A549 (cell line): ENCODE measurements around the gene FAM131A. TPM values are rescaled to one million over a fixed set of nuclear protein-coding genes. Genes with fewer than 3 reads are reported as not detected.

Experiments
- ATAC-seq, 2 experiments: fragments of 200-7000 bp in 1 of 2; fragments of >200 bp in 1 of 2; cut with Nextera tagmentation in 1 of 2; cut with Tn5 transposase in 1 of 2; 3 replicates each; pipeline versions ENCODE4 v1.8.0 to v1.9.1; 2018 to 2020; ENCODE audit warnings: mild to moderate bottlenecking in 1 of 2, moderate library complexity in 1 of 2
- CTCF ChIA-PET: fragments of 300-600 bp; sonication (Branson Sonifier 250); formaldehyde crosslinking; extraction: SDS; loops from one replicate; lab custom pipeline; 2021; ENCODE audit warnings: antibody characterized with exemption, inconsistent platforms; lab: Yijun Ruan, JAX
- POLR2A ChIA-PET: fragments of 350-600 bp; formaldehyde crosslinking; extraction: SDS; loops from one replicate; lab custom pipeline; 2021; ENCODE audit warnings: antibody characterized with exemption, inconsistent platforms; lab: Yijun Ruan, JAX
- DNase-seq, 2 experiments: peaks; one replicate each; pipeline versions ENCODE4 v3.0.0 to v3.0.0-alpha.2; 2011 to 2016; ENCODE audit warnings: low read depth in 1 of 2, low spot score in 1 of 2
- FAIRE-seq: peaks from 2 replicates; lab custom pipeline; 2011; peaks lifted over from hg19 to GRCh38; lab: Jason Lieb, UNC
- H3K27ac ChIP-seq, 2 experiments: fragments of >200 bp; sonication (Bioruptor Twin); formaldehyde crosslinking; 3 replicates each; pipeline ENCODE4 v1.5.1; 2016 to 2017
- H3K4me1 ChIP-seq: fragments of >200 bp; sonication (Bioruptor Twin); formaldehyde crosslinking; 3 replicates; pipeline ENCODE4 v1.6.1; 2016
- H3K4me2 ChIP-seq: fragments of >200 bp; sonication (Bioruptor Twin); formaldehyde crosslinking; 3 replicates; pipeline ENCODE4 v1.6.1; 2016
- H3K4me3 ChIP-seq: fragments of >200 bp; sonication (Bioruptor Twin); formaldehyde crosslinking; 3 replicates; pipeline ENCODE4 v1.5.1; 2016
- H3K9me3 ChIP-seq: fragments of >200 bp; sonication (Bioruptor Twin); formaldehyde crosslinking; 3 replicates; pipeline ENCODE4 v1.6.1; 2016
- CBX2 ChIP-seq: fragments of 200-600 bp; sonication (generic); IDR thresholded peaks from 2 replicates; pipeline ENCODE4 v1.6.1; 2016; ENCODE audit warnings: low read depth, mild to moderate bottlenecking, borderline replicate concordance
- CBX8 ChIP-seq: fragments of 200-600 bp; sonication (generic); IDR thresholded peaks from 2 replicates; pipeline ENCODE4 v1.6.1; 2016
- CEBPB ChIP-seq, 2 experiments: fragments of >200 bp in 1 of 2; sonication (Bioruptor Twin) in 1 of 2; formaldehyde crosslinking in 1 of 2; IDR thresholded peaks; 2 replicates each; pipeline ENCODE4 v1.6.1; 2012 to 2016
- EHF ChIP-seq: fragments of 250-450 bp; sonication (Bioruptor Pico); IDR thresholded peaks from 2 replicates; pipeline ENCODE4 v1.5.0; 2020; ENCODE audit warnings: mild to moderate bottlenecking
- EHMT2 ChIP-seq: fragments of 200-600 bp; sonication (generic); IDR thresholded peaks from 2 replicates; pipeline ENCODE4 v1.6.1; 2016; ENCODE audit warnings: antibody characterized with exemption, low read depth, mild to moderate bottlenecking, moderate library complexity
- ELK1 ChIP-seq: fragments of 150-350 bp; IDR thresholded peaks from 2 replicates; pipeline ENCODE4 v1.6.1; 2014; ENCODE audit warnings: low read depth, mild to moderate bottlenecking, low read length
- FOSL2 ChIP-seq, 2 experiments: fragments of 450-650 bp in 1 of 2; fragments of >200 bp in 1 of 2; sonication (Bioruptor Twin) in 1 of 2; formaldehyde crosslinking; IDR thresholded peaks; 2 replicates each; pipeline versions ENCODE4 v1.5.0 to v1.6.1; 2016 to 2020; ENCODE audit warnings: mild to moderate bottlenecking in 1 of 2, moderate library complexity in 1 of 2
- HES2 ChIP-seq: fragments of >200 bp; sonication (Bioruptor Twin); formaldehyde crosslinking; IDR thresholded peaks from 2 replicates; pipeline ENCODE4 v1.6.1; 2016
- JUN ChIP-seq, 2 experiments: fragments of >200 bp; sonication (Bioruptor Twin); formaldehyde crosslinking; IDR thresholded peaks; 2 replicates in 1 of 2; 3 replicates in 1 of 2; pipeline ENCODE4 v1.6.1; 2016 to 2017
- MYC ChIP-seq: IDR thresholded peaks from 2 replicates; pipeline ENCODE4 v1.6.1; 2012; ENCODE audit warnings: mild to moderate bottlenecking, inconsistent platforms, low read length, improper control_type of control experiment, borderline replicate concordance
- NPAS2 ChIP-seq: fragments of 250-450 bp; sonication (Bioruptor Pico); IDR thresholded peaks from 2 replicates; pipeline ENCODE4 v1.8.0; 2022; ENCODE audit warnings: mild to moderate bottlenecking, moderate library complexity, borderline replicate concordance
- POLR2AphosphoS2 ChIP-seq: conservative IDR thresholded peaks from 2 replicates; pipeline ENCODE4 v1.6.1; 2012; ENCODE audit warnings: low read length, improper control_type of control experiment, inconsistent platforms
- RARB ChIP-seq: fragments of 250-450 bp; sonication (Bioruptor Pico); IDR thresholded peaks from 2 replicates; pipeline ENCODE4 v1.8.0; 2021; ENCODE audit warnings: mild to moderate bottlenecking, moderate library complexity
- RFX5 ChIP-seq: fragments of 450-650 bp; IDR thresholded peaks from 2 replicates; pipeline ENCODE4 v1.7.1; 2014; ENCODE audit warnings: antibody characterized with exemption, mild to moderate bottlenecking, moderate library complexity
- SREBF2 ChIP-seq: fragments of 450-650 bp; IDR thresholded peaks from 2 replicates; pipeline ENCODE4 v1.6.1; 2014; ENCODE audit warnings: mild to moderate bottlenecking, moderate library complexity
- TFCP2L1 ChIP-seq: fragments of 250-450 bp; sonication (Bioruptor Pico); IDR thresholded peaks from 2 replicates; pipeline ENCODE4 v1.5.0; 2021; ENCODE audit warnings: mild to moderate bottlenecking
- USF2 ChIP-seq: fragments of 450-650 bp; IDR thresholded peaks from 2 replicates; pipeline ENCODE4 v1.6.1; 2014; ENCODE audit warnings: antibody characterized with exemption
- ZC3H11A ChIP-seq: fragments of 450-650 bp; IDR thresholded peaks from 2 replicates; pipeline ENCODE4 v1.6.1; 2014; ENCODE audit warnings: antibody characterized with exemption, mild to moderate bottlenecking
- WGBS: methylation state at CpG from one replicate; pipeline ENCODE4 v1.1.6; 2017; ENCODE audit errors: missing lambda C conversion rate; 5-methylcytosine and 5-hydroxymethylcytosine counted together
- polyA plus RNA-seq, 4 experiments: library from polyadenylated mRNA; depleted of rRNA in 3 of 4; stranded (reverse); fragments of >200 nt; fragmentation: RNase III in 1 of 4; extraction: RNeasy Plus Mini Kit Qiagen cat#74134 plus additional on column Dnase treatment in 1 of 4; gene quantifications; 2 replicates in 3 of 4; 3 replicates in 1 of 4; pipeline ENCODE4 v1.2.3, GENCODE V29; 2011 to 2017
- TF ChIP-seq, protein P1 (sequence below): fragments of 250-450 bp; sonication (Bioruptor Pico); IDR thresholded peaks from 2 replicates; pipeline ENCODE4 v1.5.0; 2021; ENCODE audit warnings: mild to moderate bottlenecking, moderate library complexity, borderline replicate concordance
- TF ChIP-seq, protein P2 (sequence below): fragments of 250-450 bp; sonication (Bioruptor Pico); IDR thresholded peaks from 2 replicates; pipeline ENCODE4 v1.5.0; 2020; ENCODE audit warnings: low read depth, mild to moderate bottlenecking, moderate library complexity
- TF ChIP-seq, protein P3 (sequence below): IDR thresholded peaks from 2 replicates; pipeline ENCODE4 v1.6.1; 2012; ENCODE audit warnings: low read depth, borderline replicate concordance

The FAM131A gene
- polyA plus RNA-seq, 2 of the 4 experiments (the other 2 are of a cell fraction): 5.2 to 6.1 TPM

- TF ChIP-seq, protein P1, sequence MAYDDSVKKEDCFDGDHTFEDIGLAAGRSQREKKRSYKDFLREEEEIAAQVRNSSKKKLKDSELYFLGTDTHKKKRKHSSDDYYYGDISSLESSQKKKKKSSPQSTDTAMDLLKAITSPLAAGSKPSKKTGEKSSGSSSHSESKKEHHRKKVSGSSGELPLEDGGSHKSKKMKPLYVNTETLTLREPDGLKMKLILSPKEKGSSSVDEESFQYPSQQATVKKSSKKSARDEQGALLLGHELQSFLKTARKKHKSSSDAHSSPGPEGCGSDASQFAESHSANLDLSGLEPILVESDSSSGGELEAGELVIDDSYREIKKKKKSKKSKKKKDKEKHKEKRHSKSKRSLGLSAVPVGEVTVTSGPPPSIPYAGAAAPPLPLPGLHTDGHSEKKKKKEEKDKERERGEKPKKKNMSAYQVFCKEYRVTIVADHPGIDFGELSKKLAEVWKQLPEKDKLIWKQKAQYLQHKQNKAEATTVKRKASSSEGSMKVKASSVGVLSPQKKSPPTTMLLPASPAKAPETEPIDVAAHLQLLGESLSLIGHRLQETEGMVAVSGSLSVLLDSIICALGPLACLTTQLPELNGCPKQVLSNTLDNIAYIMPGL (CRISPR knock-in tag): no peak
- no peak for TF ChIP-seq MYC
- no peak for TF ChIP-seq JUN (IDR thresholded peaks at IDR 0.05)
- no peak for TF ChIP-seq SREBF2
- no peak for TF ChIP-seq POLR2AphosphoS2
Observed at GRCh38 chr3:184315543-184315867, 21.9 kb upstream of the FAM131A start (continued).

GRCh38 chr3:184315871-184316661 lies 21.3 kb upstream of the FAM131A start:
- FAIRE-seq (no peak), ATAC-seq (no peak), DNase-seq (no peak)
- Histone ChIP-seq H3K9me3 (no peaks in the 10 kb centered on the region), H3K4me2 (peak overlapping the region; percentile 94), H3K4me1 (peaks cover 49% of the 10 kb centered on the region), H3K27ac (peak overlapping the region; percentile 100), H3K4me3 (peak overlapping the region; percentile 86)
- ChIA-PET POLR2A (no interaction called here), CTCF (interaction anchor here (0.9 to 1.0 kb wide), 3 partner anchors 10 to 29 kb away, joined by 3 read pairs; no protein-coding TSS in a partner anchor)
- TF ChIP-seq, protein P2, sequence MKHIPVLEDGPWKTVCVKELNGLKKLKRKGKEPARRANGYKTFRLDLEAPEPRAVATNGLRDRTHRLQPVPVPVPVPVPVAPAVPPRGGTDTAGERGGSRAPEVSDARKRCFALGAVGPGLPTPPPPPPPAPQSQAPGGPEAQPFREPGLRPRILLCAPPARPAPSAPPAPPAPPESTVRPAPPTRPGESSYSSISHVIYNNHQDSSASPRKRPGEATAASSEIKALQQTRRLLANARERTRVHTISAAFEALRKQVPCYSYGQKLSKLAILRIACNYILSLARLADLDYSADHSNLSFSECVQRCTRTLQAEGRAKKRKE: no peak
- TF ChIP-seq CEBPB (IDR thresholded peaks at IDR 0.05) (no peak), MYC (no peak), RARB (CRISPR knock-in tag) (no peak), ELK1 (no peak), CBX8 (no peak), NPAS2 (CRISPR knock-in tag) (no peak), FOSL2 (IDR thresholded peaks at IDR 0.05) (no peak), FOSL2 (CRISPR knock-in tag; IDR thresholded peaks at IDR 0.05) (no peak), EHMT2 (no peak), EHF (CRISPR knock-in tag) (no peak), HES2 (no peak), RFX5 (no peak), TFCP2L1 (CRISPR knock-in tag) (no peak), CBX2 (no peak), USF2 (no peak), ZC3H11A (no peak)
- TF ChIP-seq, protein P1 (CRISPR knock-in tag): no peak
- TF ChIP-seq, protein P3, sequence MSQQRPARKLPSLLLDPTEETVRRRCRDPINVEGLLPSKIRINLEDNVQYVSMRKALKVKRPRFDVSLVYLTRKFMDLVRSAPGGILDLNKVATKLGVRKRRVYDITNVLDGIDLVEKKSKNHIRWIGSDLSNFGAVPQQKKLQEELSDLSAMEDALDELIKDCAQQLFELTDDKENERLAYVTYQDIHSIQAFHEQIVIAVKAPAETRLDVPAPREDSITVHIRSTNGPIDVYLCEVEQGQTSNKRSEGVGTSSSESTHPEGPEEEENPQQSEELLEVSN: no peak
- 19% methylated on average over 14 of the region's 16 CpGs for WGBS
